ENCODE results near the gene ICAM2.

ICAM2 gene

DNA sequence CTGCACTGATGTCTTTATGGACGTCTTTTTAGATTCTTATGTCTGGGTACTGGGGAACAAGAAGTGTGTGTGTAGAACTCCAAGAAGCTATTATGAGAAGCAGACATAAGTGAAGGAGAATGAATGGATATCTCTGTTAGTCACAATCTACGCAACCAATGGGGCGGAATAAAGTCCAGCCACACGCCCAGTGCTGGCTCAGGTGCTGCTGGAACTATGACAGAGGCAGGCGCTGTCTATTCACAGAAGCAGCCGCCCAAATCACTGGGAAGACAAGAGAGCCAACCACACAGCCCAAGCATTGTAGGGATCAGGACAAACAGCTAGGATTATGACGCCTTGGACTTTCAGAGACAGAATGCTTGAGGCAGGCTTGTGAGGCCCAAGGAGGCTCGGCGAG, 43.9 kb upstream of the ICAM2 start:
- TF ChIP-seq ZFP30 (CRISPR knock-in tag; IDR thresholded peaks at IDR 0.05) = no peak
- TF ChIP-seq ZNF8 (CRISPR knock-in tag; IDR thresholded peaks at IDR 0.05) = no peak
- TF ChIP-seq, protein P1, sequence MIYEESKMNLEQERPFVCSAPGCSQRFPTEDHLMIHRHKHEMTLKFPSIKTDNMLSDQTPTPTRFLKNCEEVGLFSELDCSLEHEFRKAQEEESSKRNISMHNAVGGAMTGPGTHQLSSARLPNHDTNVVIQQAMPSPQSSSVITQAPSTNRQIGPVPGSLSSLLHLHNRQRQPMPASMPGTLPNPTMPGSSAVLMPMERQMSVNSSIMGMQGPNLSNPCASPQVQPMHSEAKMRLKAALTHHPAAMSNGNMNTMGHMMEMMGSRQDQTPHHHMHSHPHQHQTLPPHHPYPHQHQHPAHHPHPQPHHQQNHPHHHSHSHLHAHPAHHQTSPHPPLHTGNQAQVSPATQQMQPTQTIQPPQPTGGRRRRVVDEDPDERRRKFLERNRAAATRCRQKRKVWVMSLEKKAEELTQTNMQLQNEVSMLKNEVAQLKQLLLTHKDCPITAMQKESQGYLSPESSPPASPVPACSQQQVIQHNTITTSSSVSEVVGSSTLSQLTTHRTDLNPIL (CRISPR knock-in tag; IDR thresholded peaks at IDR 0.05; ENCODE audit: low read depth) = no peak
- ATAC-seq = no peak

DNA sequence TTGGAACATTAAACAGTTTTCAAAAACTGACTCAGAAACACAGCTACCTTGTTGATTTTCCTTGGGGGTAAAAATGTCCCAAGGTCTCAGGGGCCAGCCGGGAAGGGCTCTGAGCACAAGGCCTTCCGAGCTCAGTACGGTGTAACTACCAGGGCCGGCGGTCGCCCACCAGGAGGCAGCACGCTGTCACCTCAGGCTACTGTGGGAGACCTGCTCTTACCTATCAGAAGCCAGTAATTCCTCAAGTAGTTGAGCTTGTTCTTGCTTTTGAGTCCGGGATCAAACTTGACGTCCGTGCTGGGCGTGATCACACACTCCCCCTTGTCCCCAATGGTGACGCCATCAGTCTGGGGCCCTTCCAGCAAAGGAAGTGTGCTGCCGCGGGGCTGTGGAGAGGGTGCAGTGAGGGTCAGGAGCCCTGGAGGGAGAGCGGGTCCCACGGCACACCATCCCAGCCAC, 43.4 kb upstream of the ICAM2 start:
- peak; percentile 92 for ATAC-seq
- TF ChIP-seq ZC3H10 (CRISPR knock-in tag; IDR thresholded peaks at IDR 0.05) = no peak
- no peak for TF ChIP-seq CSRNP3 (CRISPR knock-in tag; IDR thresholded peaks at IDR 0.05)
- TF ChIP-seq ESRRG (CRISPR knock-in tag; IDR thresholded peaks at IDR 0.05) = no peak
- no peak for TF ChIP-seq PATZ1 (CRISPR knock-in tag; IDR thresholded peaks at IDR 0.05; ENCODE audit: borderline replicate concordance)
- no peak for TF ChIP-seq ZNF70 (CRISPR knock-in tag; IDR thresholded peaks at IDR 0.05)
- TF ChIP-seq ARNTL (CRISPR knock-in tag; IDR thresholded peaks at IDR 0.05; ENCODE audit: borderline replicate concordance, low read depth) = no peak
- no peak for TF ChIP-seq SNAI2 (CRISPR knock-in tag; IDR thresholded peaks at IDR 0.05)
- TF ChIP-seq TCF4 (CRISPR knock-in tag; IDR thresholded peaks at IDR 0.05; ENCODE audit: borderline replicate concordance) = no peak
- no peak for TF ChIP-seq OSR1 (CRISPR knock-in tag; IDR thresholded peaks at IDR 0.05)
- no peak for TF ChIP-seq ZNF8 (CRISPR knock-in tag; IDR thresholded peaks at IDR 0.05)

DNA sequence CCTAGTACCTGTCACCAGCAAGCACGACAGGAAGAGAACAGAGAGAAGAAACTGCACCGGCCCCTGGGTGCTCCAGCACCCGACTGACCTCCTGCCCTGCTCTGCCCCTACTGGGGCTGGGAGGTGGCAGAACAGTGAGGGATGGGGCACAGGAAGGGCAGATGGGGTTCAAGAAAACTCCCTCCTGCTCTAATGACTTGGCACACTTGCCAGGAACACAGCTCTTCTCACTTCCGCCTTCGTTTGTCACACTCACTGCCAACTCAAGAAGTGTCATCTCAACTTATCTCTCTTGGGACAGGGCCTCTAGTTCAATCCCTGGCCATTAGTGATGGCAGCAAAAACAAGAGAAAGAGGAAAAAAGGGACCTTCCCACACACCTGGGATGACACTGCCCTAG, 42.7 kb upstream of the ICAM2 start:
- TF ChIP-seq CSDC2 (CRISPR knock-in tag; IDR thresholded peaks at IDR 0.05) (no peak), ZFP3 (CRISPR knock-in tag; IDR thresholded peaks at IDR 0.05) (no peak), ZC3H10 (CRISPR knock-in tag; IDR thresholded peaks at IDR 0.05) (no peak), ZNF565 (CRISPR knock-in tag; conservative IDR thresholded peaks at IDR 0.05; ENCODE audit: low read depth) (no peak), PATZ1 (CRISPR knock-in tag; IDR thresholded peaks at IDR 0.05; ENCODE audit: borderline replicate concordance) (no peak), PPARA (CRISPR knock-in tag; IDR thresholded peaks at IDR 0.05; ENCODE audit: borderline replicate concordance) (no peak), ESRRG (CRISPR knock-in tag; IDR thresholded peaks at IDR 0.05) (no peak), OSR1 (CRISPR knock-in tag; IDR thresholded peaks at IDR 0.05) (no peak), GLIS3 (CRISPR knock-in tag; IDR thresholded peaks at IDR 0.05) (no peak)
- TF ChIP-seq, protein P2, sequence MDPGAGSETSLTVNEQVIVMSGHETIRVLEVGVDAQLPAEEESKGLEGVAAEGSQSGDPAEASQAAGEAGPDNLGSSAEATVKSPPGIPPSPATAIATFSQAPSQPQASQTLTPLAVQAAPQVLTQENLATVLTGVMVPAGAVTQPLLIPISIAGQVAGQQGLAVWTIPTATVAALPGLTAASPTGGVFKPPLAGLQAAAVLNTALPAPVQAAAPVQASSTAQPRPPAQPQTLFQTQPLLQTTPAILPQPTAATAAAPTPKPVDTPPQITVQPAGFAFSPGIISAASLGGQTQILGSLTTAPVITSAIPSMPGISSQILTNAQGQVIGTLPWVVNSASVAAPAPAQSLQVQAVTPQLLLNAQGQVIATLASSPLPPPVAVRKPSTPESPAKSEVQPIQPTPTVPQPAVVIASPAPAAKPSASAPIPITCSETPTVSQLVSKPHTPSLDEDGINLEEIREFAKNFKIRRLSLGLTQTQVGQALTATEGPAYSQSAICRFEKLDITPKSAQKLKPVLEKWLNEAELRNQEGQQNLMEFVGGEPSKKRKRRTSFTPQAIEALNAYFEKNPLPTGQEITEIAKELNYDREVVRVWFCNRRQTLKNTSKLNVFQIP (CRISPR knock-in tag; IDR thresholded peaks at IDR 0.05; ENCODE audit: borderline replicate concordance, low read depth) = no peak
- ATAC-seq = no peak

DNA sequence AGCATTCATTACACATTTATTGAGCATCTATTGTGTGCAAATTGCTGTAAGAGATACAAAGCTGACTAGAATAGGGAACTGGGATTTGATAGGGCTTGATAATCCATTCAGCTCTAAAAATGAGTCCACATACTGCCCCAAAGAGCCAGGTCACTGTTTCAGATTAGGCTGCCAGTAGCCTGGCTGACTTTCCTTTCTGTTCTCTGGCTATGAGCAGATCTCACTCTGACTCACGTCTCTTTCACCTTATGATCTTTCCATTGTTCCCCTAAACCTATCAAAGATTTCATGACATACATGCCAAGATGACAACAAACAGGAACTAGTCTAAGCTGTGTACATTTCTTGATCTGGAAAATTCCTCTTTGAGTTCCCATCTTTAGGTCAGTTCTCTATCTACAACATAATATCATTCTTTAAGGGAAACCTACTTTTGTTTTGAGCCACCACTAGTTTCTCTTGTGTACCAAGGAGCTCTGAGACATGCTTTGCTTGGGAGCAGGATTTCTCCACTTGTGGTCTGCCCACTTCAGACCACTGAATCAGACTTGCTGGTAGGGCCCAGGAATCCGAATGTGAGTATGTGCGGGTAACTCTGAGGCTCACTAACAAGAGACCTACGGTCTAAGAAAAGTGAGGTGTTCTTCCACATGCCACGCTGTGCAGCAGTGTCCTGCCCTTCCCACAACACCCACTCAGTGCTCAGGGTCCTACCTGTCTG, 40.9 kb upstream of the ICAM2 start:
- ATAC-seq = no peak
- TF ChIP-seq ISL1 (CRISPR knock-in tag; IDR thresholded peaks at IDR 0.05) (no peak), BACH2 (CRISPR knock-in tag; IDR thresholded peaks at IDR 0.05; ENCODE audit: borderline replicate concordance) (no peak), ZNF70 (CRISPR knock-in tag; IDR thresholded peaks at IDR 0.05) (no peak), ZC3H10 (CRISPR knock-in tag; IDR thresholded peaks at IDR 0.05) (no peak), CSDC2 (CRISPR knock-in tag; IDR thresholded peaks at IDR 0.05) (no peak), RARB (CRISPR knock-in tag; IDR thresholded peaks at IDR 0.05) (no peak), CSRNP3 (CRISPR knock-in tag; IDR thresholded peaks at IDR 0.05) (no peak), GLIS3 (CRISPR knock-in tag; IDR thresholded peaks at IDR 0.05) (no peak)
- TF ChIP-seq, protein P1 (CRISPR knock-in tag; IDR thresholded peaks at IDR 0.05; ENCODE audit: low read depth) = no peak
- TF ChIP-seq, protein P2 (CRISPR knock-in tag; IDR thresholded peaks at IDR 0.05; ENCODE audit: borderline replicate concordance, low read depth) = no peak

Data from SK-N-SH treated with all-trans-retinoic acid at 6 μM for 48 hours (cell line).